BJ (cell line): ENCODE results near the gene EFCAB6. TPM values are rescaled to one million over a fixed set of nuclear protein-coding genes. Genes with fewer than 3 reads are reported as not detected.

Experiments
- CTCF ChIA-PET: fragments of 350-600 bp; formaldehyde crosslinking; extraction: SDS; loops from one replicate; lab custom pipeline; 2021; ENCODE audit warnings: antibody characterized with exemption, inconsistent platforms; lab: Yijun Ruan, JAX
- POLR2A ChIA-PET: fragments of 300-600 bp; sonication (Branson Sonifier 250); formaldehyde crosslinking; extraction: SDS; loops from one replicate; lab custom pipeline; 2021; ENCODE audit warnings: antibody characterized with exemption; lab: Charles Lee
- DNase-seq: peaks from one replicate; pipeline ENCODE4 v3.0.0-alpha.2; 2011; ENCODE audit warnings: low read depth
- H3K27me3 ChIP-seq: 2 replicates; pipeline ENCODE4 v1.6.0; 2011; ENCODE audit warnings: low read length; ENCODE audit not compliant: control insufficient read depth, insufficient read depth
- H3K36me3 ChIP-seq: 2 replicates; pipeline ENCODE4 v1.5.1; 2011; ENCODE audit warnings: low read length; ENCODE audit not compliant: control insufficient read depth, insufficient read depth
- H3K4me3 ChIP-seq: 2 replicates; pipeline ENCODE4 v1.5.1; 2011; ENCODE audit warnings: low read depth, mild to moderate bottlenecking, control low read depth, low read length
- polyA plus RNA-seq: library from polyadenylated mRNA; depleted of rRNA; stranded (reverse); fragments of >200 nt; gene quantifications from 2 replicates; pipeline ENCODE4 v1.2.3, GENCODE V29; 2011
- TF ChIP-seq, protein P1 (sequence below): IDR thresholded peaks from 2 replicates; pipeline ENCODE4 v1.5.1; 2011; ENCODE audit warnings: low read depth, mild to moderate bottlenecking, control low read depth, inconsistent platforms, low read length, moderate library complexity; ENCODE audit not compliant: insufficient read depth

The EFCAB6 gene
- polyA plus RNA-seq, 1 experiment = 0.75 TPM

DNA sequence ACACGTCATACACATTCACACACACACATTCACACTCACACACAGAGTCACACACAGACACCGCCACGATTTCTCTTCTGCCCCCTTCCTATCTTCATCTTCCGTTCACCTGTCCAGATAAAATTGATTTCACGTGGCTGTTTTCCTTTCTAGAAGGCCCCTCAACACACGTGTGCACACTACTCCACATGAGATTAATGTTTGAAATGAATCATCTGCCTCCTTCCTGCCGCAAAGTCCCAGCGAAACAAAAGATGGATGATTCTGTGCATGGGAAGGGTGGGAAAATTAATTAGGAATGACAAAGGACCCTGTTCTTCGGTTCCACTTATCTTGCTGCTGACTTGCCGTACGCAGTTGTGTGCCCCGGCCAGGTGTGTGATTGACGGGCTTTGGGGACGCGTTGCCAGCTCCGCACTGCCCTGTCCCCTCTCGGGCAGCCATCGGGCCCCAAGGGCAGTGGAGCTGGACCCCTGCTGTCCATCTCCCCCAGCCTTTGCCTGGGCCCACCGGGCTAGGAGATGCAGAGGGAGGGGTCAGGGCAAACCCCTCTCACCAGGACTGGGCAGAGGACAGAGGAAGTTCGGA lies 326.5 kb downstream of the EFCAB6 start:
- no peaks in the 10 kb centered on the region for H3K27me3 ChIP-seq
- no peak overlapping the region for H3K4me3 ChIP-seq
- no peak for DNase-seq
- CTCF ChIA-PET = no interaction called here
- POLR2A ChIA-PET = no interaction called here
- no peaks in the 10 kb centered on the region for H3K36me3 ChIP-seq
- TF ChIP-seq, protein P1, sequence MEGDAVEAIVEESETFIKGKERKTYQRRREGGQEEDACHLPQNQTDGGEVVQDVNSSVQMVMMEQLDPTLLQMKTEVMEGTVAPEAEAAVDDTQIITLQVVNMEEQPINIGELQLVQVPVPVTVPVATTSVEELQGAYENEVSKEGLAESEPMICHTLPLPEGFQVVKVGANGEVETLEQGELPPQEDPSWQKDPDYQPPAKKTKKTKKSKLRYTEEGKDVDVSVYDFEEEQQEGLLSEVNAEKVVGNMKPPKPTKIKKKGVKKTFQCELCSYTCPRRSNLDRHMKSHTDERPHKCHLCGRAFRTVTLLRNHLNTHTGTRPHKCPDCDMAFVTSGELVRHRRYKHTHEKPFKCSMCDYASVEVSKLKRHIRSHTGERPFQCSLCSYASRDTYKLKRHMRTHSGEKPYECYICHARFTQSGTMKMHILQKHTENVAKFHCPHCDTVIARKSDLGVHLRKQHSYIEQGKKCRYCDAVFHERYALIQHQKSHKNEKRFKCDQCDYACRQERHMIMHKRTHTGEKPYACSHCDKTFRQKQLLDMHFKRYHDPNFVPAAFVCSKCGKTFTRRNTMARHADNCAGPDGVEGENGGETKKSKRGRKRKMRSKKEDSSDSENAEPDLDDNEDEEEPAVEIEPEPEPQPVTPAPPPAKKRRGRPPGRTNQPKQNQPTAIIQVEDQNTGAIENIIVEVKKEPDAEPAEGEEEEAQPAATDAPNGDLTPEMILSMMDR = no peak

DNA sequence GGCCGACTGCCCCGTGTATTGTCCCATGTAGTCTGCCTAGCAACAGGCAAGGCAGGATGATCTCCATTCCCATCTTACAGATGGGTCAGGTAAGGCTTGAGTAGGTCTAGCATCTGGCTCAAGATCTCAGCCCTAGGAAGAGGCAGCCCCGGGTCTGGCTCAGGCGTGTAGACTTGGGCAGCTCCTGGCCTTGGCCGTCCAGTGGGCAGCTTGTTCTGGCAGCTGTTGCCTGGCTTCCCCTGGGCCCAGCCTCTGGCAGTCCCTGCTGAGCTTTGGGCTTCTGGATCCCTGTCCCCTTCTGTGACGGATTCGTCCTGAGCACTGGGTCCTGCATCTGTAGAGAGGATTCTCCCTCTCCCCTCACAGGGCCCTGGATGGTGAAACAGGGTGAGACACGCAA lies 327.9 kb downstream of the EFCAB6 start:
- Histone ChIP-seq H3K4me3 (no peak overlapping the region), H3K36me3 (no peaks in the 10 kb centered on the region), H3K27me3 (no peaks in the 10 kb centered on the region)
- ChIA-PET POLR2A (no interaction called here), CTCF (interaction anchor here (0.7 kb wide), 1 partner anchor 24 kb away, joined by 3 read pairs; no protein-coding TSS in a partner anchor)
- DNase-seq = no peak
- TF ChIP-seq, protein P1 = no peak

DNA sequence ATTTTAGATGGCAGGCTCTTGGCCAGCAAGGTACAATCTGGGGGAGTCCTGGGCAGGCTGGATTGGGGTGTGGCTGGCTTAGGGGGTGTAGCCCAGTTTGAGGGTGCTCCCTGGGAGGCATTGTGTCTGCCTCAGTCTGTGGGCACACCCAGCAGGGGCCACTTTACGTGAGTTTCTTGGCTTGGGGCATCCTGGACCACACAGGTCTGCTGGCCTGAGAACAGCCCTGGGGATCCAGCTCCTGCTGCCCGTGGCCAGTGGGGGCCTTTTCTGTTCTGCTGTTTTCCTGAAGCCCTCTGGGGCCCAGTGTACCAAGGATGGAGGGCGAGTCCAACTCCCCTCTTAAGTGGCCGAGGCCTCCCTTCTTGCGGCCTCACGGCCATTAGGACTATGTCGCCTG lies 328.4 kb downstream of the EFCAB6 start:
- ChIA-PET CTCF (no interaction called here), POLR2A (no interaction called here)
- Histone ChIP-seq H3K4me3 (no peak overlapping the region), H3K36me3 (no peaks in the 10 kb centered on the region), H3K27me3 (no peaks in the 10 kb centered on the region)
- TF ChIP-seq, protein P1 = no peak
- DNase-seq = no peak

DNA sequence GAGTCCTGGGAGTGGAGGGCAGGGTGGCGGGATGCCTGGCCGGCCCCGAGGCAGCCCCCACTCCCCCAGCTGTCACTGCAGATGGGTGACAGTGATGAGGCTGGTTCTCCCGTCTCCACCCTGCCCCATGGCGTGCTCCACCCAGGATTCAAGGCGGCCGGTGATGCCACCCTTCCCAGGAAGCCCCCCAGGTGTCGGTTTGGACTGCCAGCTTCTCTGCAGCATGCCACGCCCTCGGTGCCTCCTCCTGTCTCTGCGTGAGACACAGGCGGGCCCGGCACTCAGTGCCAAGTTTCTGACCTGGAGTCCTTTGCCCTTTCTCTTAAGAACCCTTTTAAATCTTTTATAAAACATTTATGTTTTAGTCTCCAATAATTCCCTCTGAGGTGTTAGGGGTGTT lies 328.8 kb downstream of the EFCAB6 start:
- H3K4me3 ChIP-seq = no peak overlapping the region
- ChIA-PET CTCF (no interaction called here), POLR2A (no interaction called here)
- no peaks in the 10 kb centered on the region for H3K27me3 ChIP-seq
- no peak for DNase-seq
- TF ChIP-seq, protein P1 = no peak
- H3K36me3 ChIP-seq = no peaks in the 10 kb centered on the region

DNA sequence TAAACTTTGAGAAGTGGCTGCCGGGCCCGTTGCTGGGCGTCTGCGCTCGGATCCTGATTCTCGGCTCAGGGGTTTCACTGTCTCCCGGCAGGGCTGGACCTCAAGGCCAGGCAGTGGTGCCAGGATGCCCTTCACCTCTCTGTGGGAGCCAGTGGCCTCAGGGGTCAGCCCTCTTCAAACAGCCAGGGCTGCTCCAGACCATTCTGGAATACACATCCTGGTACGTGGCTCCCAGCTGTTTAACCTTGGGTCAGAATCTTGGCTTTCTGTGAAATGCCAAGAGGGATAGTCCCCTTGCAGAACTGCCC lies 329.8 kb downstream of the EFCAB6 start:
- POLR2A ChIA-PET = no interaction called here
- Histone ChIP-seq H3K4me3 (no peak overlapping the region), H3K36me3 (no peaks in the 10 kb centered on the region), H3K27me3 (no peaks in the 10 kb centered on the region)
- TF ChIP-seq, protein P1 = no peak
- no peak for DNase-seq
- CTCF ChIA-PET = no interaction called here
